Measurements from ENCODE around the gene CDC42SE1.
"Not testable (repeated sequence)": the region's sequence is repeated elsewhere in the genome, so short reads cannot be mapped to it uniquely, and the experiment has no call there.

CDC42SE1 gene, protein sequence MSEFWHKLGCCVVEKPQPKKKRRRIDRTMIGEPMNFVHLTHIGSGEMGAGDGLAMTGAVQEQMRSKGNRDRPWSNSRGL

DNA sequence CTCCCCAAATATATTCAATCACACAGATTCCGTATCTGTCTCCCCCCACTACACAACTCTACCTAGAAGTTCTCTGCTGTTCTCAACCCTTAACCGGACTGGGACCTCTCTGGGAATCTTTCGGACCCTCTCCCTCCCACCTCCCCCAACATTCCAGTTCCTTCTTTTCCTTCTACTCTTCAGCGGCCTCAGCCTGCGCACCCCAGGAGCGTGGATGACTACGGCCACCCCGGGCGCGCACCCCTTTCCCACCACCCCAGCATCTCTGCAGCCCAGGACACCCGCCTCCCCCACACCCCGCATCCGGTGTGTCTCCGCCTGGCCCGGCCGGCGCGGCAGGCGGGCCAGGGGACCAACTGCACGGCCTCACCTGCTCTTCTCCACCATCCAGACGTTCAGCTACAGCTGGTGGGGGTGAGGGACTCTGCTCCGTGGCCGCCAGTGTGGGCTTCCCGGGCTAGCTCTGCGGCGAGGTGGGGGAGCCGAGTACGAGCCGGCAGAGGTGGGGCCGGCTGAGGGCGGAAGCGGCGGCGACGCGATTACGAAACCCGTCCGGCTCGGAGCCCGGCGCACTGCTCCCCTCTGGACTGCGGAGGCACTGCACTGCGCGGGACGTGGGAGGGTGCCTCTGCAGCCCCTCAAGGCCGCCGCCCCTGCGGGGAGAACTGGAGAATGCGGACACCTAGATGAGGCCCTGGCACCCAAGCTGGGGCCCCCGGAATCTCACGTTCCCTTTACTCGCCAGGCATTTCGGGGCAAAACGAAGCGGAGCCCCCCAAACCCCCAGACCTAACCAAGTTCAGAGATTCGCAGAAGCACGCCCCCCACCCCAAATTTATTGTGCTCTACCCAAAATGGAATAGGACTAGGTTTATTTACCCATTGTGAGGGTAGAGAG, at the start of gene CDC42SE1:
TSS of gene CDC42SE1 (minus strand) at position 514 of the 898 bp plus-strand sequence. CDS start 3,892 bp downstream, outside the sequence.
- DNase-seq (ENCODE audit: low read depth): peak; percentile 75

DNA sequence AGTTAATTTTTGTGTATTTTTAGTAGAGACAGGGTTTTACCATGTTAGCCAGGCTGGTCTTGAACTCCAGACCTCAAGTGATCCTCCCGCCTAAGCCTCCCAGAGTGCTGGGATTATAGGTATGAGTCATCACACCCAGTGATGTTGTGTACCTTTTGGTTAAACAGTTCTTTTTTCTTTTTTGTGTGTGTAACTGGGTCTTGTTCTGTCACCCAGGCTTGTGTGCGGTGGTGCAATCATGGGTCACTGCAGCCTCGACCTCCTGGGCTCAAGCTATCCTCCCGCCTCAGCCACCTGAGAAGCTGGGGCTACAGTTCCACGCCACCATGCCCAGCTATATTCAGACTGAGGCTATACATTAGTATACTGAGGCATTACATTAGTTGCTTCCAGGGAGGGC, 48.9 kb upstream of the CDC42SE1 start:
- DNase-seq (ENCODE audit: low read depth): no peak

DNA sequence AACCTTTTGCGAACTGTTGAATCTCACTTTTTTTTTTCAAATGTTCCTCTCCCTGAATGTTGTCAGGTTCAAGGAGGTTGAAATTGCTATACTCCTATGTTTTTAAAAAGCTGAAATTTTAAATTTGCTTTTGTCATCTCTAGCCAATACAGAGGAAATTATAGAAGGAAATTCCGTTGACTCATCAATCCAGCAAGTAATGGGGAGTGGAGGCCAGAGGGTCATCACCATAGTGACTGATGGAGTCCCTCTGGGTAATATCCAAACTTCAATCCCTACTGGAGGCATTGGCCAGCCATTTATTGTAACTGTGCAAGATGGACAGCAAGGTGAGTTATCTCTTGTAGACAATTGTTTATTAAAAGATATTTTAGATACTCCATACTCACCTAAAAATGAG, 47.5 kb upstream of the CDC42SE1 start:
- no peak for DNase-seq (ENCODE audit: low read depth)

DNA sequence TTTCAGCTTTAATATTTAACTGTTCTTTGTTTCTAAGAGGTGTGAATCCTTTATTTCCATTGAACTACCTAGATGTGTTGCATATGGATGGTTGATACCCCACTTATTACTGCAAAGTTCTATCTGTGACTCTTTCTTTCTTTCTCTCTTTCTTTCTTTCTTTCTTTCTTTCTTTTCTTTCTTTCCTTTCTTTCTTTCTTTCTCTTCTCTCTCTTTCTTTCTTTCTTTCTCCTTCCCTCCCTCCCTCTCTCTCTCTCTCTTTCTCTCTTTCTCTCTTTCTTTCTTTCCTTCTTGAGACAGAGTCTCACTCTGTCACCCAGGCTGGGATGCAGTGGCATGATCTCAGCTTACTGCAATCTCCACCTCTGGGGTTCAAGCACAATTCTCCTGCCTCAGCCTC, 45.2 kb upstream of the CDC42SE1 start:
- DNase-seq (ENCODE audit: low read depth): no peak

DNA sequence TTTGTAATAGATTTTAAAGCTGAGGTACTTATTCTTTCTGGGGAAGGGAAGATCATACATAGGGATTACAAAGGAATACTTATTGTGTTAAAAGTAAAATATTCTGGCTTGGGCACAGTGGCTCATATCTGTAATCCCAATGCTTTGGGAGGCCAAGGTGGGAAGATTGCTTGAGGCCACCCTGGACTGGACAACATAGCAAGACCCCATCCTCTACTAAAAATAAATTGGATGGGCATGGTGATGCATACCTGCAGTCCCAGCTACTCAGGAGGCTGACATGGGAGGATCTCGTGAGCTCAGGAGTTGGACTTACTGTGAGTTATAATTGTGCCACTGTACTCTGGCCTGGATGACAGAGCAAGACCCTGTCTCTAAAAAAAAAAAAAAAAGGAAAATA, 38.7 kb upstream of the CDC42SE1 start:
- DNase-seq (ENCODE audit: low read depth): no peak

DNA sequence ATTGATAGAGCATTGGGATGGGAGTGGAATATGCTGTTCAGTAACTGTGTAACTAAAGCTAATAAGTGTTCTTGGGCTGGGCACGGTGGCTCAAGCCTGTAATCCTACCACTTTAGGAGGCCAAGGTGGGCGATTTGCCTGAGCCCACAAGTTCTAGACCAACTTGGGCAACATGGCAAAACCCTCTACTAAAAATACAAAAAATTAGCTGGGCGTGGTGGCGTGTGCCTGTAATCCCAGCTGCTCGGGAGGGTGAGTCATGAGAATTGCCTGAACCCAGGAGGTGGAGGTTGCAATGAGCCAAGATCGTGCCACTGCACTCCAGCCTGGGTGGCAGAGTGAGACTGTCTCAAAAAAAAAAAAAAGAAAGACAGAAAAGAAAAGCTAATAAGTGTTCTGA, 38.0 kb upstream of the CDC42SE1 start:
- DNase-seq (ENCODE audit: low read depth): not testable (repeated sequence)

DNA sequence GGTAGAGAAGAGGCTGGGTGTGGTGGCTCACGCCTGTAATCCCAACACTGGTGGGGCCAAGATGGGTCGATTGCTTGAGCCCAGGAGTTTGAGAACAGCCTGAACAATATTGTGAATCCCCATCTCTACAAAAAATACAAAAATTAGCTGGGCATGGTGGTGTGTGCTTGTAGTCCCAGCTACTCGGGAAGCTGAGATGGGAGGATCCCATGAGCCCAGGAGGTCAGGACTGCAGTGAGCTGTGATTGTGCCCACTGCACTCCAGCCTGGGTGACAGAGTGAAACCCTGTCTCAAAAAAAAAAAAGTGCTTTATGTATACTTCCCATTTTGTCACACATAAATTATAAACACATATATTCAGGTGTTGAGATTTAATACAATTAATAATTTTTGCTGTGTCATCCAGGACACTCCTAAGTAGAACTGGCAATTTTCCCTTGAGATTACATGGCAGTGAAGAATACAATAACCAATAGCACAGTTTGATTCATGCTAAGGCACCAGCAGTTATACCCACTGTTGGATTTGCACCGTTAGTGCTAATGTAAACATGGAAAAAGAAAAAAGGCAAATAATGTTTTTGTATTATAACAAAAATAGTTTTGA, 26.6 kb upstream of the CDC42SE1 start:
- no peak for DNase-seq (ENCODE audit: low read depth)

DNA sequence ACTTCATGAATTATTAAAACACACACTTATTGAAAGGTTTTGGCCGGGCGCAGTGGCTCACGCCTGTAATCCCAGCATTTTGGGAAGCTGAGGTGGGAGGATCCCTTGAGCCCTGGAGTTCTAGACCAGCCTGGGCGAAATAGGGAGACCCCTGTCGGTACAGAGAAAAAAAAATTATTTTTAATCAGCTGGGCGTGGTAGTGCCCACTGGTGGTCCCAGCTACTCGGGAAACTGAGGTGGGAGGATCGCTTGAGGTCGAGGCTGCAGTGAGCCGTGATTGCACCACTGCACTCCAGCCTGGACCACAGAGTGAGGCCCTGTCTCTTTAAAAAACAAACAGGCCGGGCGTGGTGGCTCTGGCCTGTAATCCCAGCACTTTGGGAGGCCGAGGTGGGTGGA, 12.8 kb upstream of the CDC42SE1 start:
- no peak for DNase-seq (ENCODE audit: low read depth)

DNA sequence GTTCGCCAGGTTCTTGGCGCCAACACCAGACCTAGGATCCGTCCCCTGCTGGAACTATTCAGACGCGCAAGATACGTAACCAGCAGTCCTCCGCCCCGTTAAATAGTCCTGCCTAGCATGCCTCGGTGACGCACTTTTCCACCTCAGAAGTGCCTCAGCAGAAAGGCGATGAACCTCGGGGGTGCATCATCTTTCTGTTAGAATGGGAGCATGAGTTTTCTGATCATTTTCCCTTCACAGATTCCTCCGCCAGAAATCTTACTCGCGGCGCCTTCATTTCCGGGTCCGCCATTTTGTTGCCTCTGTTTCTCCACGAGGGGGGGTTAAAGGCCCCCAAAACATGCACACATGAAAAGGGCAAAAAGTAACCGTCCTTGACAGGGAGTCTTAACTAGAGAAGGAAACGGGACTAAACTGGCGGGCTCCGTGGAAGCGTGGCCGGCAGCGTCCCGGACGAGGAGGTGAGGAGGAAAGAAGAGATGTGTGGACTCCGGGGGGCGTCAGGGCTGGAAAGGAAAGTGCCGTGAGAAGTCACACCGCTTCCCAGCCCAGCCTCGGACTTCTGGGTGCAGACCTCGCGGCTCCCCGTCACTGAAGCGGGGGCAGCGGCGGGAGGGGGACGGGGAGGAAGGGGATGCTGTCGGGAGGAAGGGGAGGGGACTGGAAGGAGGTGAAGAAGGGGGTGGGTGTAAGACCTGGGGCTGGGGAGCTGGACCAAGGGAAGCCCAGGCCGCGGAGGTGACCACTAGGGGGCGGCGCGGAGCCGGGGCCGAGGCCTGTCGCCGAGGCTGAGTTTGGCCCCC, 11.3 kb upstream of the CDC42SE1 start, which contains the start of gene GABPB2:
TSS of gene GABPB2 (plus strand) at position 288 of the 803 bp plus-strand sequence. CDS start 17,429 bp downstream, outside the sequence.
- peak; percentile 82 for DNase-seq (ENCODE audit: low read depth)

DNA sequence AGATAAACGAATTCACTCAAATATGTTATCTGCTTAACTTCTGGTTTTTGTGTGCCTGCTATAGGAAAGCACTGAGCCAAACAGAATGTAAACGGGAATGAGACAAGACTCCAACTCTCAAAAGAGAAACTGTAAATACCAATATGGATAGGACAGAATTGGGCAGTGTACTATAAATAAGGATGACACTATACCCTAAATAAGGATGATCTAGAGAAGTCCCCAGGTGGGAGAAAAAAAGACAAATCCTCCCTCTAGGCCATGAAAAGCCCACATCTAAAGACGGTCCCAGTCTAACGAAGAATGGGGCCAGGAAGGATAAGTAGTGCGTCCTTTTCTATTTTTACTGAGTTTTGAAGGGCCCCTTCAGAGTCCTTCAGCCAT, 9.7 kb upstream of the CDC42SE1 start:
- DNase-seq (ENCODE audit: low read depth): no peak

DNA sequence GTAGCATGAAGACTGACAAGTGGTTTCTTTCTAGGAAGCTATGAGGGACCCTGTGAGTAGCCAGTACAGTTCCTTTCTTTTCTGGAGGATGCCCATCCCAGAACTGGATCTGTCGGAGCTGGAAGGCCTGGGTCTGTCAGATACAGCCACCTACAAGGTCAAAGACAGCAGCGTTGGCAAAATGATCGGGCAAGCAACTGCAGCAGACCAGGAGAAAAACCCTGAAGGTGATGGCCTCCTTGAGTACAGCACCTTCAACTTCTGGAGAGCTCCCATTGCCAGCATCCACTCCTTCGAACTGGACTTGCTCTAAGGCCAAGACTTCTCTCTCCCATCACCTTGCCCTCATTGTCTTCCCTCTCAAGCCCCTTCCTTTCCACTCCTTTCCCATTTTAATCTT, 7.8 kb upstream of the CDC42SE1 start:
- DNase-seq (ENCODE audit: low read depth): no peak

DNA sequence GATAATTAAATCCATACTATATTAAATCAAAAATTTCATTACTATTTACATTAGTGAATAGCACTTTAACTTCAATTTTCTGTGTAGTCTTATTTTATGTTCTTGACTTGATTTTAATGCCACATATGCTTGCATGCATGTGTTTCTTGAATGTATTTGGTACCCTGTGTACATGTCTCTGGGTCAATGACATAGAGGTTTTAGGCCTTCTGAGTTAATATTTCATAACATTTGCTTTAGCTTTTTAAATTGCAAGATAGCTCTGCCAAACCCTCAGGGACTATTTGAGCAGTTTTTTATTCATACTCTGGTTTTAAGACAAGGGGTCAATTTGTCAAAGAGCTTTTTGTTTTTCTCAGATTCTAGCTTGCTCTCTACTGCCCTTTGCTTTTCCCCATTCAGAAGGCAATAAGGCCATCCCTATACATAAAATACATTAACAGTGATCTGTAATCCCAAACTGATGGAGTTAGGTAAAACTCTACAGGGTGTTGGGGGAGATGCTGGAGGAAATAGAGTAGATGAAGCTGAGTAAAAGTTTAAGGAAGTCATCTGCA, 5.7 kb upstream of the CDC42SE1 start:
- DNase-seq (ENCODE audit: low read depth): no peak

DNA sequence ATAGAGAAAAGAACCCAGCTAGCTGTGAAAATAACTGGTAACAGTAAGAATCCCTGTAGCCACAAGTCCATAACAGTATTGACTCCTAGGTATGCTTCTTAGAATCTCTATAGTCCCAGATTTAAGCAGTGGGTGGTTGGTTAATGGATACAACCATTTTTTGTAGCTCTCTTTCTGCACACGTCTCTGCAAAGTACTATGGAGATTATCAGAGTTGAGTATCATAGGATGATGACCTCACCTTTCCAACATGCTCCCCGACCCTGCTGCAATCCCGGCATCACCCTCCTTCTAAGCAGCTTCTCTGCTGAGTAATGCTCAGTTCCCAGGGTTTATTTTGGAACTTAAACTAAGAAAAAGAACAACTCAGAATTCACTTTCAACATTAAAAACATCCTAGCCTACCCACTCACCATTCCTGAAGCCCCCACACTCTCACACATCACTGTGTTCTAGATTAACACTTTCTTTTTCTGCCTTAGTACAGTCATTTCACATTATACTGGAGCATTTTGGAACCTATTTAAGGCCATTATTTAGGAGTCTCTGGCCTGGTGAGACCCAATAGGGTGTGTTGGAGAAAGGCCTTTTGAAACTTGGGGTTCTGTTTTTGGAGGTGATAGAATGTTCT, 3.4 kb upstream of the CDC42SE1 start:
- DNase-seq (ENCODE audit: low read depth): no peak

DNA sequence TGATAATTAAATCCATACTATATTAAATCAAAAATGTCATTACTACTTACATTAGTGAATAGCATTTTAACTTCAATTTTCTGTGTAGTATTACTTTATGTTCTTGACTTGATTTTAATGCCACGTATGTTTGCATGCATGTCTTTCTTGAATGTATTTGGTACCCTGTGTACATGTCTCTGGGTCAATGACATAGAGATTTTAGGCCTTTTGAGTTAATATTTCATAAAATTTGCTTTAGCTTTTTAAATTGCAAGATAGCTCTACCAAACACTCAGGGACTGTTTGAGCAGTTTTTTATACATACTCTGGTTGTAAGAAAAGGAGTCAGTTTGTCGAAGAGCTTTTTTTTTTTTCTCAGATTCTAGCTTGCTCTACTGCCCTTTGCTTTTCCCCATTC, 2.3 kb upstream of the CDC42SE1 start:
- no peak for DNase-seq (ENCODE audit: low read depth)

DNA sequence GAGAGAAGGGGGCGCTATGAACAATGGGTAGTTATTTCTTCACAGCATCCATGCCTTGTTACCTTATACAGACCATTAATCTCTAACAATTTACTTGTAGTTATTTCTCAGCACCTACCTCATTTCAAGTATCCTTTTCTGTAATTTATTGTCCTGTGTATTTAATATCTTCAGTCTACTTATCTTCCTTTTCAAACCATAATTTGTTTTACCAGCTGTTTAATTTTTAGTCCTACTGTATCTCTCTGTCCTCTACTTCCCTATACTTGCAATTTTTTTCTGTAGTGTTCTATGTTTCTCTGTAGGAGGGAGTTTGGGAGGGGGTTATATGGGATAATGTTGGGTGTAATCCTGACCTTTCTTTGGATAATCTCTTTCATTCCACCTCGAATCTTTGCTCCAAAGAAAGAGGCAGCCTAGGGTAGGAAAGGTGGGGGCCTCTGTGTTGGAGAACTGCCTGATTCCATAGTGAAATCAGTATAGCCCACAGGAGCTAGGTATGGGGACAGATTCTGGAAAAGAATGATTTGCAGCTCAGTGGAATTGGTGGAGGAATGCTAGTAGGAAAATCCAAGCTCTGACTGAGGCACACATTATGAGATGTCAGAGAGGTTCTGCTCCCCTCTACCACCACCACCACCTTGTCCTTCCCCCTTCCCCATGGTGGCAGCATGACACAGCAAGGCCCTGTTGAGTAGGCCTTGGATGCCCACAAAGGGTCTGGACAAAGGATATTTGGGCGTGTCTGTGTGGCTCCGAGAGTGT, 1.4 kb upstream of the CDC42SE1 start:
- DNase-seq (ENCODE audit: low read depth): no peak

DNA sequence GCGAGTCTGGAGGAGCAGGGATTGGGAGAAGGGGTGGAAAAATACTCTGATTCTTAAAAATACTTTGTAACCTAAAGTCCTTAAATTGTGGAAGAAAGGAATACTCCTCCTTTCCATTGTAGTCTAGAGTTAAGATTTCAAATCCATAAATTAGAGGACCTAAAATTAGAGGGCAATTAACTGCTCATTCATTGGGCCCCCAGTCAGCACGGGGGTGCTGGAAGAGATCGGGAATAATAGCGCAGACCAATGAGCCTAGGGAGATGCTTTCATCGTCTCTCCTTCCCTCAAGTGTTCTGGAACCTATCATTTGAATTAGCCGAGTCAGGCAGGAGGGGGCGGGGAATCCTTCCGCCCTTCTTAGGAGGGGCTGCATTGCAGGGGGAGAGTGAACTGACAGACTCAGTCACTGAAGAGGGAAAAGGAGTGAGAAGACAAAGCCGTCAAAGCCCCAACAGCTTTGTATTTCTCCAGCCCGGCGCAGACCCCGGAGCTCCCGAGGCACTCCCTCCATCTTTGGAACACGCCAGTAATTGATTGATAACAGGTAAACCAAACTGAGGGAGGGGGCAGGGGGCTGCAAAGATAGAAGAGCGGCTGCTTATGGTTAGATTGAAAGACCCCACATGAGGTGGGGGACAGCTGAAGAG, 710 bp upstream of the CDC42SE1 start, which contains the start of gene MLLT11:
TSS of gene MLLT11 (plus strand) at position 391 of the 650 bp plus-strand sequence. CDS start 6,828 bp downstream, outside the sequence.
- DNase-seq (ENCODE audit: low read depth): no peak

DNA sequence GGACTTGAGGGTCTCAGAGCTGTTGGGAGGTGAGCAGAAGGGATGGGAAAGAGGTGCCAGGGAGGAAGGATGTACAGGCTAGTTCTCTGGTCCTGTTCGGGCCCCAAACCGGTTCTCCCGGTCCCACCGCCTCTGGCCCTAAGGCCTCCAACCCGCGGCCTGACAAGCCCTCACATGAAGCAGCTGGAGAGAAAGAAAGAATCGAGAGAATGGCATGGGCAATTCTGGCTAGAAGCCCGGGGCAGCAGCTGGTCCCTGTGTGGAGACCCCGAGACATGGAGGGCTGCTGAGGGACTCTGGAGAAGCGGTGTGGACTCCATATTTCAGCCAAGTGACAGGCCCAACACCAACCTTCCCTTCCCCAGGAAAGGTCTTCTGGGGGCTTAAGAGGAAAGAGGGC, 730 bp downstream of the CDC42SE1 start:
- DNase-seq (ENCODE audit: low read depth): no peak

DNA sequence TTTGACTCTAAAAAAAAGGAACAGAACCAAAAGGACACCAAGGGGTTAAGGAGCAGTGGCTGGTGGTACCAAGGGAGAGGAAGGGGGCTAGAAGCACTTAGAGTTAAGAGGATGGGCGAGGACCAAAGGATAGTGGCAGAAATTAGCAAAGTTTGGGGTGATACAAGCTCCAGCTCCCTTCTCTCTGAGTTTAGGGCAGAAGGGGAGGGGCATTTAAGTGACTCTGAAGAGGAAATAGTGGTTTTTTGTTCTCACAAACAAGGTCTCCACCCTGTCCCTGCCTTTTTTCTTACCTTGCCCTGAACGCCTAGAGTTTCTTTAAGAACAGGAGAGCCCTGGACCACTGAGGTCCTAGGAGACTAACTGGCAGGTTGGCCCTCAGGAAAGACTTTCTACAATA, 3.3 kb downstream of the CDC42SE1 start:
- no peak for DNase-seq (ENCODE audit: low read depth)

DNA sequence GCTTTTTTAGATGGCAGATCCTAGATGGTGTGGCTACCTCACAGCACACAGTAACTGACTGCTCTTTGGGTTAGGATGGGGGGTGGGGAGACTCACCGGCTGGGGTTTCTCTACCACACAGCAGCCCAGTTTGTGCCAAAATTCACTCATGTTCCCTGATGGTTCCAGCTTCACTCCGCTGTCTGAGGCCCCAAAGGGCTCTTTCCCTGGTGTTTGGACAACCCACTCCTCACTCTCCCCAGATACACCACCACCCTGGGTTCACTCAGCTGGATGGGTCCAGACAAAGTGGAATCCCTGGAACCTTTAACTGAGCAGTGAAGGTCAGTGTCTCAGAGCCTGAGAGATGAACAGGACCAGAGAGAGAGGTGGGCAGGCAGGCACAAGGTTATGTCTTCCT, 3.8 kb downstream of the CDC42SE1 start:
- no peak for DNase-seq (ENCODE audit: low read depth)

DNA sequence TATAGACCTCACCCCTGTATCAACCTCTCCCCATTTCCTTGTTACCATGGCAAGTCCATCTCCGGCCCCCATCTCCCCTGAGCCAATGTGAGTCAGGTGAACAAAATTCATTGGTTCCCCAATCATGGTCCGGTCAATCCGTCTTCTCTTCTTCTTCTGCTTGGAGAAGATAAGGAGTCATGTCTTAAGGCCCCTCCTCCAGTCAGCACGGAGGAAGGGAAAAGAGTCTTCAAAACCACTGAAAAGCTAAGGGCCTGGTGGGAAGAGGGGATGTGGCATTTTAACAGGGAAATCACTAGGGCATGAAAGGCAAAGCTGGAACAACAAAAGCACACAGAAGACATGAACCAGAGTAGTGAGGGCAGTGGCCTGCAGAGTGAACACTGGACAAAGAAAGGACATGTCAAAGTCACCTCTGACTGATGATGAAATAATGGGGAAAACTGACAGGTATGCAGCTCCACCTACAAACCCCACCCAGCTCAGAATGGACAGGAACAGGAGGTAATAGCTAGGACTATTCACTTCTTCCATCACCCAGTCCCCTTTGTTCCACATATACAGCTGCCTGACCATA, 4.4 kb downstream of the CDC42SE1 start:
- no peak for DNase-seq (ENCODE audit: low read depth)

Measured in activated T-cell treated with anti-CD3 and anti-CD28 coated beads for 24 hours (primary cell).